Ishikawa (cell line): ENCODE measurements around the gene VRK2.

Experiments
- CEBPB ChIP-seq: IDR thresholded peaks from 2 replicates; pipeline ENCODE4 v1.6.1; 2012
- CREB1 ChIP-seq: IDR thresholded peaks from 2 replicates; pipeline ENCODE4 v1.6.1; 2012; ENCODE audit warnings: low read depth
- EGR1 ChIP-seq: IDR thresholded peaks from 2 replicates; pipeline ENCODE4 v1.6.1; 2012
- EP300 ChIP-seq: IDR thresholded peaks from 2 replicates; pipeline ENCODE4 v1.6.1; 2012; ENCODE audit warnings: borderline replicate concordance
- FOXM1 ChIP-seq: IDR thresholded peaks from 2 replicates; pipeline ENCODE4 v1.6.1; 2012; ENCODE audit warnings: low read depth, borderline replicate concordance
- MAX ChIP-seq: IDR thresholded peaks from 2 replicates; pipeline ENCODE4 v1.6.1; 2012
- NFIC ChIP-seq: IDR thresholded peaks from 2 replicates; pipeline ENCODE4 v1.6.1; 2012
- RAD21 ChIP-seq: IDR thresholded peaks from 2 replicates; pipeline ENCODE4 v1.6.1; 2012; ENCODE audit warnings: low read depth
- REST ChIP-seq: IDR thresholded peaks from 2 replicates; pipeline ENCODE4 v1.6.1; 2012; ENCODE audit warnings: low read depth, mild to moderate bottlenecking
- TAF1 ChIP-seq: IDR thresholded peaks from 2 replicates; pipeline ENCODE4 v1.6.1; 2012; ENCODE audit warnings: low read depth, mild to moderate bottlenecking
- TCF12 ChIP-seq: IDR thresholded peaks from 2 replicates; pipeline ENCODE4 v1.6.1; 2012; ENCODE audit warnings: low read depth
- TEAD4 ChIP-seq: IDR thresholded peaks from 2 replicates; pipeline ENCODE4 v1.6.1; 2012
- YY1 ChIP-seq: IDR thresholded peaks from 2 replicates; pipeline ENCODE4 v1.6.1; 2012; ENCODE audit warnings: low read depth
- ZBTB7A ChIP-seq: IDR thresholded peaks from 2 replicates; pipeline ENCODE4 v1.6.1; 2012; ENCODE audit warnings: low read depth

GRCh38 chr2:58054264-58054663 lies 7.7 kb downstream of the VRK2 start:
- TF ChIP-seq MAX, result no peak
- TF ChIP-seq EP300, result no peak
- no peak for TF ChIP-seq YY1
- TF ChIP-seq TEAD4, result no peak
- no peak for TF ChIP-seq CREB1
- TF ChIP-seq CEBPB, result no peak
- TF ChIP-seq REST, result no peak
- no peak for TF ChIP-seq RAD21
- no peak for TF ChIP-seq FOXM1
- TF ChIP-seq NFIC, result no peak
- no peak for TF ChIP-seq TAF1
- no peak for TF ChIP-seq ZBTB7A
- TF ChIP-seq TCF12, result no peak
- no peak for TF ChIP-seq EGR1
